HL-60/S4 treated with retinoic acid at 250 ng/mL for 4 days and 3 days (cell line): ENCODE data around the gene HTR7.

Source experiments
- in situ Hi-C: fragments of 300-500 bp; cut with MboI; formaldehyde crosslinking; loops from 2 replicates; pipeline ENCODE4 v1.7.0; 2022; ENCODE audit warnings: low sequenced_read_pairs

HTR7 gene

GRCh38 chr10:90806677-90807076 is 51.2 kb downstream of the HTR7 start:
- in situ Hi-C loops, result no loop called here

DNA sequence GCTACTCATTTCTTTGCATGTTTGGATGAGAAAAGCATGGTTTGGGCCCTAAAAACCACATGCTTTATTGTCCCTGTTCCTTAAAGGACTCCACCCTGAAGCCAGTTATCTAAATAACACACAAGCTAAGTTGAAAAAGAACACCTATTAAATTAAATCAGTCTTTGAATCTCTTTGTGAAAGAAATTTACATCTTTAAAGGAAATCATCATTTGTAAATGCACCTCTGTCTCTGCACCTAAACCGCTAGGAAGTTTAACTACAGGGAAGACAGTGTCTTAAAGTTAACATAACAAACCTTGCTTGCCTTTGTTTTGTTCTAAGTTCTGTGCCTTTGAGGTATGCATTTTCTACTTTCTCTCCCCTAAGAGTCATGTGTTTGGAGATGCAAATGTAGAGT is 52.6 kb downstream of the HTR7 start:
- in situ Hi-C loops, result no loop called here

DNA sequence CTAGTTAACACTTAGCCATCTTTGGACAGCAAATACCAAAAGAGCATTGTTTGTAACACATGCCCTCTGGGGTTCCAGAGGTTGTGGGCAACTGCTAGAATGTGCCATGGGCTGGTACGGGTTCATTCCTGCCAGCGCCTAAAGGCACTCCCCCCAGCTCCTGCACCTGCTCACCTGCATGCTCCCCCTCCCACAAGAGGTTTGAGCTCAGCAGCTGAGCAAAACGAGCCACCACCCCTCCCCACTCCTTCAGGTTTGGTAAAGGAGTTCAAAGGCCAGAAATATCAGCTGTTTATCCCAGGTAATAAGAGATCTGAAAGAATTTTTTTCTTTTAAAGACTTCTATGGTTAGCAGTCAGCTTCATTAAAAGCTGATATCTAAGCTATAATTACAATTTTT is 53.5 kb downstream of the HTR7 start:
- in situ Hi-C loops, result no loop called here

DNA sequence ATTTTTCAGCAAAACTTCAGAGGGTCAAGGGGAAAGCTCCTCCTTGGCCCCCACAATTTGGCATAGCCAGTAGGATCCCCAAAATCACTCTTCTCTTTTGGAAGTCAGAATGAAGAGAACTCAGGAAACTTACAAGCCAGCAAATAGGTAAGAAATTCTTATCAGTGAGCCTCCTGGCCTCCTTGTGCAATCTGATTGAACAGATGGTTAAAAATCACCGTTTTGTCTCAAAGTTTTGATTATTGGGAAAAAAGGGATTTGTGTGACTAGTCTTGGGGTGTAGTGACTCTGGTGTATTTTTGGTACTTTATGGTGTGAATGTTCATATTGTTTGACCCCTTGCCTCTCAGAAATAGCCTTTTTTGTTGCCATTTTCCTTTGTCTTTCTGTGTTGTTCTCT is 56.2 kb downstream of the HTR7 start:
- in situ Hi-C loops, result no loop called here

GRCh38 chr10:90800232-90800796 is 57.5 kb downstream of the HTR7 start:
- in situ Hi-C loops, result no loop called here

DNA sequence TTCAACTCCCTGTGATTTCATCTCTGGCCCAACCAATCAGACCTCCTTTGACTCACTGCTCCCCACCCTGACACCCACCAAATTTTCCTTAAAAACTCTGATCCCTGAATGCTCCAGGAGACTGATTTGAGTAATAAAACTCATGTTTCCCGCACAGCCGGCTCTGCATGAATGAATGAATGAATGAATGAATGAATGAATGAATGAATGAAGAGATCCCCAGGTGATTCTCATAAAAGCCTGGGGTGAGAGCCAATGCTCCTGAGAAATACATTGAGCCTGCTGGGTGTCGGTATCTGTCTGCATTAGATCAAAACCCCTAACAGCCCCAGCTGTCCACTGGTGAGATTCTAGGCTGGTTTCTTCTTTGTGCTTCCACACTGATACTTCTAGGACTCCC is 58.7 kb downstream of the HTR7 start:
- in situ Hi-C loops, result no loop called here

DNA sequence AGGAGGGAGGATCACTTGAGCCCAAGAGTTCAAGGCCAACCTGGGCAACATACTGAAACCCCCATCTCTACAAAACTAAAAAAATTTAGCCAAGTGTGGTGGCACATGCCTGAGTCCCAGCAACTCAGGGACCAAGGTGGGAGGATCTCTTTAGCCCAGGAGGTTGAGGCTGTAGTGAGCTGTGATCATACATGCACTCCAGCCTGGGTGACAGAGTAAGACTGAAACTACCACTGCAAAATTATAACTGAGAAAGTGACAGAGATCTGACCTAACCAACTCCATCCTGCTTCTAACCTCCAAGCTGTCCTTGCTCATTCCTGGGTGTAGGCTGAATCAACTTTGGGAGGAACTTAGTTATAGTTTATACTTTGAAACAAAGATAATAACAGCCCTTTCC is 59.4 kb downstream of the HTR7 start:
- in situ Hi-C loops, result no loop called here

DNA sequence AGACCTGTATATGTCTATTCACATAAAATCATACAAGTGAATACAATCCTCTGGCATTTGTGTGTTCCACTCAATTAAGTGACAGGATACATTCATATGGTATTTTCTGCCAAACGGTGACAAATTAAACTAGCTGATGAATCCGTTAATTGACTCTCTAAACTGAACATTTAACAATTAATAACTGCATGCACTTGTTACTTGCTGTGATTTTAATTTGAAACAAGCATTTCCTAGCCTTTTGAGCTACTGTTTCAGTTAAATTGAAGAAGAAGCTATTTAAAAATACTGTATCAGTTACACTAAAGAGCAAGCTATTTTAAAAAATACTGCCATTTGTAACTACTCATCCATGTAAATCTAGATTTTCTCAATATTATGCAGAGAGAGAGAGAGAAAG is 67.4 kb downstream of the HTR7 start:
- in situ Hi-C loops, result no loop called here

DNA sequence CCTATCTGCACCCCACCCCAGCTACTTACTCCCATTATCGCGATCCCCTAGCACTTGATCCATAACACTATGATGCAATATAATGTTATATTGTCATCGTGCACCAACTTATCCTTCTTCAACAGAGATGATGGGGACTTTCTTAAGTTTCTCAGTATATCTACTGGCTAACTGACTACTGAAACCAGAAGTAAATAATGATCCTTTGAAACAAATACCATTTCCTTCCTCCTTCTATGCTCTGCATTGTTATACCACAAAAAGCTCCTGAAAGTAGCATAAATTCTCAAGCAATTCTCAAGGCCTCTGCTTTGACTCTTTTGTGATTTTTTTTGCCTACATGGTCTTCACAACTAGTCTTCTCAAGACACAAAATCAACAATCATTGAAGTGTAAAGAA is 68.9 kb downstream of the HTR7 start:
- in situ Hi-C loops, result no loop called here

GRCh38 chr10:90788199-90788491 is 69.7 kb downstream of the HTR7 start:
- in situ Hi-C loops, result no loop called here

DNA sequence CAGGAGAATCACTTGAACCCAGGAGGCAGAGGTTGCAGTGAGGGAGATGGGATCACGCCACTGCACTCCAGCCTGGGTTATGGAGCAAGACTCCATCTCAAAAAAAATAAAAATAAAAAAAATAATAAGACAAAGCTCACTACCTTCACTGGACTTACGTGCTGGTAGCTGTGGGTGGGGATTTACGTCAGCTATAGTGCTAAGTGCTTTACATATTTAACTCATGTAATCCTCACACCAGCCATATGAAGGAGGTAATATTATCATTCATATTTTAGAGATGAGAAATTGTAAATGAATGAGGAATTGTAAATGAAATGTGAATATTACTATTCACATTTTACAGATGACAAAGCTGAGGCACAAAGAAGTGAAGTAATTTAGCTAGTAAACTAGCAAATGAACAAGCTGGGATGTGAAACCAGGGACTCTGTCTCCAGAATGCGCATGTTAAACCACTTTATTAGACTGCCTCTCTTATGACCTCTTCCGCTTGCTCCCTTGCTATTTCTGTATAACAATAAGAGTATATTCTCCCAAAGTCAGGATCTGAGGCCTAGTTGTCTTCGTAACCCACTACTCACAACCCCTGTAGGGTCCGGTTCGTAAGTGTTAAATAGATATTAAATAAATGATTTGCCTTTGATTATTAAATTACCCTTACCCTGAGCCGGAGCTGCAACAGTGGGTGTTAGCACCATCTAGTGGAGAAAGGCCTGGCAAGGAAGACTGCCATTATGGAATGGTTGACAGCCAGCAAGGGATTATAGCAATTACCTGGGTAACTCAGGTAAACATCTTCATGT is 70.2 kb downstream of the HTR7 start:
- in situ Hi-C loops, result no loop called here

- in situ Hi-C loops, result no loop called here
Observed at GRCh38 chr10:90785782-90786181, 72.1 kb downstream of the HTR7 start.

DNA sequence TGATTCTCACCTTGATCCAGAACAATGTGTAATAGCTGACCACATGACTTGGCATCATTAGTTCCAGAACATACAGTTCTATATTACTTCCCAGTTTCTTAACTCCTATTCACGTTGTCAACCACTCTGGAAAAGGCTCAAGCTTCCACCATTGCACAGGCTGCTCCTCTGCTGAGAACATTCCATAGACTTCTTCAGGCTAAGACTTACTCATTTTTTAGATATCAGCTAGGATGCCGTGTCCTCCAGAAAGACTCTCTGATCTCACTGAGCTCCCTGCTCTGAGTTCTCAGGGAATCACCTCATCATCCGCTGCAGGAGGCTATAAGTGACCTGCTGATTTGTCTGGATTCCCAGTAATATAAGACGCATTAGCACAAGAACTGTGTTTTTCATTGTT is 73.1 kb downstream of the HTR7 start:
- in situ Hi-C loops, result no loop called here

GRCh38 chr10:90780488-90780887 is 77.4 kb downstream of the HTR7 start:
- in situ Hi-C loops, result no loop called here

DNA sequence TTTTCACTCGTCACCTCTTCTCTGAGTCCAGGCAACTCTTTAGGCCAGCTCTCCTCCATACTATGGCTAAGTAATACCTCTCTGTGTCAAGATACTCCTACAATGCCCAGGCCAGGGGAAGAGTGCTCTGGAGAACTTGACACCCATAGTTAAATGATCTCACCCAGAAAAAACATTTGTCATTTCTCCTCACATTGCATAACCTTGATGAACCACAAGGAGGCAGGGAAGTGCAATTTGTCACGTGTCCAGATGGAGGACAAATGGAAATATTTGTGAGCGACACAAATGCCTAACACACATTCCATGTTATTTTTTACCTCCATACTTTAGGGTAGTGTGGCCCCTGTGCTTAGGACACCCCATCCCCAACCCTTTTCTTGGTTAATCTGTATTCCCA is 78.3 kb downstream of the HTR7 start:
- in situ Hi-C loops, result no loop called here

- in situ Hi-C loops, result no loop called here
Observed at GRCh38 chr10:90777621-90778020, 80.2 kb downstream of the HTR7 start.

GRCh38 chr10:90775351-90776028 is 82.3 kb downstream of the HTR7 start:
- in situ Hi-C loops, result no loop called here

- in situ Hi-C loops, result no loop called here
Observed at GRCh38 chr10:90769946-90770841, 87.6 kb downstream of the HTR7 start.

GRCh38 chr10:90751107-90751997 is 106.5 kb downstream of the HTR7 start:
- in situ Hi-C loops, result no loop called here

- in situ Hi-C loops, result no loop called here
Observed at GRCh38 chr10:90746829-90747228, 111.0 kb downstream of the HTR7 start.
